ENCODE data around the gene AKNA. TPM values are rescaled to one million over a fixed set of nuclear protein-coding genes. Genes with fewer than 3 reads are reported as not detected.
"Not testable (repeated sequence)": the region's sequence is repeated elsewhere in the genome, so short reads cannot be mapped to it uniquely, and the experiment has no call there.

Gene AKNA
- total RNA-seq, 1 donor from 2014 or later: 2.6 TPM

GRCh38 chr9:114335745-114336144 lies 52.0 kb downstream of the AKNA start:
- H3K4me3 ChIP-seq (ENCODE audit: low read depth, low read length): no peak overlapping the region
- no peak for FAIRE-seq
- no peaks in the 10 kb centered on the region for H3K36me3 ChIP-seq (ENCODE audit: control insufficient read depth, insufficient read depth, low read length)
- no peaks in the 10 kb centered on the region for H3K27me3 ChIP-seq (ENCODE audit: control insufficient read depth, insufficient read depth, low read length)
- DNase-seq (ENCODE audit: low read depth): no peak
- no peak for TF ChIP-seq CTCF (IDR thresholded peaks at IDR 0.05; ENCODE audit: insufficient read depth, low read length, severe bottlenecking)

GRCh38 chr9:114334490-114334889 lies 53.3 kb downstream of the AKNA start:
- no peak overlapping the region for H3K4me3 ChIP-seq (ENCODE audit: low read depth, low read length)
- TF ChIP-seq CTCF (IDR thresholded peaks at IDR 0.05; ENCODE audit: insufficient read depth, low read length, severe bottlenecking): no peak
- H3K27me3 ChIP-seq (ENCODE audit: control insufficient read depth, insufficient read depth, low read length): no peaks in the 10 kb centered on the region
- no peak for DNase-seq (ENCODE audit: low read depth)
- FAIRE-seq: no peak
- H3K36me3 ChIP-seq (ENCODE audit: control insufficient read depth, insufficient read depth, low read length): no peaks in the 10 kb centered on the region

- not testable (repeated sequence) for H3K36me3 ChIP-seq (ENCODE audit: control insufficient read depth, insufficient read depth, low read length); H3K4me3 ChIP-seq (ENCODE audit: low read depth, low read length); DNase-seq (ENCODE audit: low read depth); FAIRE-seq; H3K27me3 ChIP-seq (ENCODE audit: control insufficient read depth, insufficient read depth, low read length)
Measured at GRCh38 chr9:114333718-114334117, 54.1 kb downstream of the AKNA start.

- not testable (repeated sequence) for FAIRE-seq; DNase-seq (ENCODE audit: low read depth); H3K36me3 ChIP-seq (ENCODE audit: control insufficient read depth, insufficient read depth, low read length); H3K4me3 ChIP-seq (ENCODE audit: low read depth, low read length); H3K27me3 ChIP-seq (ENCODE audit: control insufficient read depth, insufficient read depth, low read length)
Measured at GRCh38 chr9:114332474-114333040, 55.2 kb downstream of the AKNA start.

GRCh38 chr9:114331229-114332195 lies 56.3 kb downstream of the AKNA start:
- DNase-seq (ENCODE audit: low read depth); H3K36me3 ChIP-seq (ENCODE audit: control insufficient read depth, insufficient read depth, low read length); H3K4me3 ChIP-seq (ENCODE audit: low read depth, low read length); H3K27me3 ChIP-seq (ENCODE audit: control insufficient read depth, insufficient read depth, low read length): not testable (repeated sequence)
- peak; percentile 95 for FAIRE-seq

GRCh38 chr9:114330636-114331035 lies 57.1 kb downstream of the AKNA start:
- no peaks in the 10 kb centered on the region for H3K27me3 ChIP-seq (ENCODE audit: control insufficient read depth, insufficient read depth, low read length)
- H3K36me3 ChIP-seq (ENCODE audit: control insufficient read depth, insufficient read depth, low read length): no peaks in the 10 kb centered on the region
- no peak for DNase-seq (ENCODE audit: low read depth)
- no peak overlapping the region for H3K4me3 ChIP-seq (ENCODE audit: low read depth, low read length)
- FAIRE-seq: no peak
- no peak for TF ChIP-seq CTCF (IDR thresholded peaks at IDR 0.05; ENCODE audit: insufficient read depth, low read length, severe bottlenecking)

GRCh38 chr9:114329625-114330022 lies 58.2 kb downstream of the AKNA start, which contains the start of gene ORM2:
TSS of gene ORM2 (plus strand) at chr9:114329869. CDS start at chr9:114329905, 36 bp downstream.
- not testable (repeated sequence) for FAIRE-seq

GRCh38 chr9:114328937-114329624 lies 58.7 kb downstream of the AKNA start:
- FAIRE-seq; H3K4me3 ChIP-seq (ENCODE audit: low read depth, low read length); DNase-seq (ENCODE audit: low read depth); H3K36me3 ChIP-seq (ENCODE audit: control insufficient read depth, insufficient read depth, low read length); H3K27me3 ChIP-seq (ENCODE audit: control insufficient read depth, insufficient read depth, low read length): not testable (repeated sequence)

More at GRCh38 chr9:114329625-114330022, 58.2 kb downstream of the AKNA start, which contains the start of gene ORM2:
- not testable (repeated sequence) for H3K4me3 ChIP-seq (ENCODE audit: low read depth, low read length); DNase-seq (ENCODE audit: low read depth); H3K27me3 ChIP-seq (ENCODE audit: control insufficient read depth, insufficient read depth, low read length); H3K36me3 ChIP-seq (ENCODE audit: control insufficient read depth, insufficient read depth, low read length)

- DNase-seq (ENCODE audit: low read depth): not testable (repeated sequence)
Measured at GRCh38 chr9:114328357-114328820, 59.4 kb downstream of the AKNA start.

More at GRCh38 chr9:114328357-114328820, 59.4 kb downstream of the AKNA start:
- H3K4me3 ChIP-seq (ENCODE audit: low read depth, low read length); H3K27me3 ChIP-seq (ENCODE audit: control insufficient read depth, insufficient read depth, low read length); H3K36me3 ChIP-seq (ENCODE audit: control insufficient read depth, insufficient read depth, low read length): not testable (repeated sequence)
- FAIRE-seq: peak; percentile 80
